ENCODE results near the gene TGM1.

Gene TGM1

DNA sequence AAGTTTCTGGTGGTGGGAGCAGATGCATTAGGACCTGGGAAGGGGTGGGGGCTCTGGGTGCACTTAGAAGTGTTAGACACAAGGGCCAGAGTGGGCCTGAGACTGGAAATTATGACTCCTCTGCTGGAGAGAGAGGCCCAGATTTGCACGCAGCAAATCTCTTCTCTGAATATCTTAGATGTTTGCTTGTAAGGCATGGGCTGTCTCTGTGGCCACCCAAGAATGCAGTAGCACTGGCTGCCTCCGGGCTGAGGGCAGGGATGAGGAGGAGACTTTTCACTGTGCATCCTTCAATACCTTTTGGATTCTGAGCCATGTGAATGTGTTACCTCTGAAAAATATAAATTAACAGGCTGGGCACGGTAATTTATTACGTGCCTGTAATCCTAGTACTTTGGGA is 22.4 kb upstream of the TGM1 start:
- Mint-ChIP-seq H3K4me1 (peaks cover 10% of the 10 kb centered on the region), H3K27me3 (ENCODE audit: low read depth, poor library complexity) (peaks cover 4% of the 10 kb centered on the region), H3K9me3 (no peaks in the 10 kb centered on the region), H3K27ac (no peak overlapping the region), H3K4me3 (no peak overlapping the region), H3K36me3 (ENCODE audit: low read depth) (no peaks in the 10 kb centered on the region)
- no peak for DNase-seq
- TF ChIP-seq, protein P1, sequence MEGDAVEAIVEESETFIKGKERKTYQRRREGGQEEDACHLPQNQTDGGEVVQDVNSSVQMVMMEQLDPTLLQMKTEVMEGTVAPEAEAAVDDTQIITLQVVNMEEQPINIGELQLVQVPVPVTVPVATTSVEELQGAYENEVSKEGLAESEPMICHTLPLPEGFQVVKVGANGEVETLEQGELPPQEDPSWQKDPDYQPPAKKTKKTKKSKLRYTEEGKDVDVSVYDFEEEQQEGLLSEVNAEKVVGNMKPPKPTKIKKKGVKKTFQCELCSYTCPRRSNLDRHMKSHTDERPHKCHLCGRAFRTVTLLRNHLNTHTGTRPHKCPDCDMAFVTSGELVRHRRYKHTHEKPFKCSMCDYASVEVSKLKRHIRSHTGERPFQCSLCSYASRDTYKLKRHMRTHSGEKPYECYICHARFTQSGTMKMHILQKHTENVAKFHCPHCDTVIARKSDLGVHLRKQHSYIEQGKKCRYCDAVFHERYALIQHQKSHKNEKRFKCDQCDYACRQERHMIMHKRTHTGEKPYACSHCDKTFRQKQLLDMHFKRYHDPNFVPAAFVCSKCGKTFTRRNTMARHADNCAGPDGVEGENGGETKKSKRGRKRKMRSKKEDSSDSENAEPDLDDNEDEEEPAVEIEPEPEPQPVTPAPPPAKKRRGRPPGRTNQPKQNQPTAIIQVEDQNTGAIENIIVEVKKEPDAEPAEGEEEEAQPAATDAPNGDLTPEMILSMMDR (IDR thresholded peaks at IDR 0.05): no peak

DNA sequence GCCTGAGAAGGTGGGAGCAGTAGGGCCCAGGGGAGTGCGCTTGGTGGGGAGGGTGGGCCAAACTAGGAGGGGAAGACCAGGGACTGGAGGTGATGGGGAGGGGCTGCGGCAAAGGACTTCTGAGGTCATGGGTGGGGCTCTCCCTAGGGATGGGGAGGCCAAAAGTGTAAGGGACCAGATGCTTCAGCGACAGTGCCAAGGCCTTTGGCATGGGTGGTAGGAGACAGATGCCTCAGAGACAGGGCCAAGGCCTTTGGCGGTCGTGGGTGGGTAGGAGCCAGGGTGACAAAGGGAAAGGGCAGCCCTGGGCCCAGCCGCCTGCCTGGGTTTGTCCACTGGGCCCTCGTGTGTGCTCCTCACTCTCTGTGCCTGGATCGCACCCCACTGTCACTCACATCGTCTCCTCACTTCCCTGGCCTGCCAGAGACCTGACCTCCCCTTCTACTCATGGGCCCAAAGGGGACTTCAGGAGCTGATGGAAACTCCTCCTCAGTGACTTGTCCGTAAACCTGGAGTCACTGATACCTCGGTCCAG is 21.6 kb upstream of the TGM1 start:
- TF ChIP-seq, protein P1 (IDR thresholded peaks at IDR 0.05): no peak
- peaks cover 4% of the 10 kb centered on the region for H3K27me3 Mint-ChIP-seq (ENCODE audit: low read depth, poor library complexity)
- H3K4me1 Mint-ChIP-seq: peaks cover 10% of the 10 kb centered on the region
- DNase-seq: no peak
- H3K9me3 Mint-ChIP-seq: no peaks in the 10 kb centered on the region
- no peak overlapping the region for H3K27ac Mint-ChIP-seq
- H3K4me3 Mint-ChIP-seq: no peak overlapping the region
- no peaks in the 10 kb centered on the region for H3K36me3 Mint-ChIP-seq (ENCODE audit: low read depth)

DNA sequence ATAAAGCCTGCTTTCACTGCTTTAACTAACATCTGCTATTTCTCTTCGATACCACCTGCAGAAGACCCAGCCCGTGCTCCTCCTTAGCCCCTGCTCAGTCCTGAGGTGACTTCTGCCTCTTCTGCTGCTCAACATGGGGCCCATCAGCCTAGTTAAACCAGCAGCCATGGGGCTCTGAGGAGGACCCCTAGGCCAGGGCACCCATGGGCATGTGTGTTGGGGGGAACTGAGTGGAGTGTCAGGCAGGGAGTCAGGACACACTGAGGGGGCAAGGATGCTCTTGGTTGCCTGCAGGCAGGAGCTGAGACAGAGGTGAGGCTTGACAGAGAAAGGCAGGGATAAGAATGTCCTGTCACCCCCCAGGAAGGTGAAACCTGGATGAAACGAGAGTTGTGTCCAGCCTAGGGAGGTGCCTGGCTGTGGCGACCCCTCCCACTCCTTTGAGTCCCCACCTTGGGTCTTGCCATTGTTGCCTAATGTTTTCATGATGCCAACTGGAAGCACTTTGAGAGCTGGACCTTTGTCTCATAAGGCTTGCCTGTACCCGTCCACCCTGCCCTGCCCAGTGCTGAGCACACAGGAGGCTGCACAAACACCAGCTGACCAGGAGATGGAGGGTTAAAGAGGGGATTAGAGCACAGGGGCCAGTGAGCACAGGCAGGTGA is 21.0 kb upstream of the TGM1 start:
- H3K9me3 Mint-ChIP-seq: no peaks in the 10 kb centered on the region
- no peak for DNase-seq
- H3K27ac Mint-ChIP-seq: no peak overlapping the region

DNA sequence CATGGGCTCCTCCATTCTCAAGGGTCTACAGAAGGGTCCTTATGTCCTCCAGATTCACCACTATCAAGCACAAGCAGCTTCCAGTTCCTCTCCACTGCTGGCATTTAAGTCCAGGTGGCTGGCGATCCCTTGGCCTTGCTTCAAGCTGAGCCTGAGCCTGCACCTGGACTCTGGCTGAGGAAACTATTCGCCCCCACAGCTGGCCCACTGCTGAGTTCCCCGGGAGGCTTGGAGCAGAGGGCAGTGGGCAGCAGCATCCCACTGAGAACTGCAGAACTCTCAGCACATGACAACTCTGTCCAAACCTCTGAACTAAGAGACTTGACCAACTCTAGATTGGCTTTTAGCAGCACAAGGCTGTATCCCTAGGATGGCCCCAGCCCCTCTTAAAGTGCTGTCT is 19.8 kb upstream of the TGM1 start:
- TF ChIP-seq, protein P1 (IDR thresholded peaks at IDR 0.05): no peak
- Mint-ChIP-seq H3K9me3 (no peaks in the 10 kb centered on the region), H3K27ac (no peak overlapping the region), H3K36me3 (ENCODE audit: low read depth) (no peaks in the 10 kb centered on the region), H3K27me3 (ENCODE audit: low read depth, poor library complexity) (peaks cover 4% of the 10 kb centered on the region), H3K4me1 (peaks cover 6% of the 10 kb centered on the region), H3K4me3 (no peak overlapping the region)
- DNase-seq: no peak

More for the DNA sequence above, 21.0 kb upstream of the TGM1 start:
- H3K27me3 Mint-ChIP-seq (ENCODE audit: low read depth, poor library complexity): peaks cover 4% of the 10 kb centered on the region
- TF ChIP-seq, protein P1 (IDR thresholded peaks at IDR 0.05): no peak
- H3K36me3 Mint-ChIP-seq (ENCODE audit: low read depth): no peaks in the 10 kb centered on the region
- no peak overlapping the region for H3K4me3 Mint-ChIP-seq
- H3K4me1 Mint-ChIP-seq: peaks cover 10% of the 10 kb centered on the region

DNA sequence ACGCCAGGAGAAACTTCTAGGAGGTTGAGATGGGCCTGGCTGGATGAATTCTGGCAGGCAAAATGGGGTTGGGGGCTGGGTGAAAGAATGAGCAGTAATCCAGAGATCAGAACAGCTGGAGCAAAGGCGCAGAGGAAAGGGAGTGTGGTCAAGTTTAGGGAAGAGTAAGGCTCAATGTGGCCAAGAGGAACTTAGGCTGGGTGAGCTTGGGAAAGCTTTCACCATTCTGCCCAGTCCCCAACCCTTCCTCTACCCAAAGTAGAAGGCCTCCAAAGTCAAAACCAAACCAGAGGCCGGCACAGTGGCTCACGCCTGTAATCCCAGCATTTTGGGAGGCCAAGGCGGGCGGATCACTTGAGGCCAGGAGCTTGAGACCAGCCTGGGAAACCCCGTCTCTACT is 18.7 kb upstream of the TGM1 start:
- Mint-ChIP-seq H3K9me3 (no peaks in the 10 kb centered on the region), H3K27me3 (ENCODE audit: low read depth, poor library complexity) (peaks cover 11% of the 10 kb centered on the region), H3K4me3 (no peak overlapping the region), H3K36me3 (ENCODE audit: low read depth) (no peaks in the 10 kb centered on the region), H3K4me1 (no peaks in the 10 kb centered on the region), H3K27ac (no peak overlapping the region)
- DNase-seq: no peak
- TF ChIP-seq, protein P1 (IDR thresholded peaks at IDR 0.05): no peak

Measured in nephron progenitor cell (in vitro differentiated cells).